Measurements from ENCODE around the gene SERPING1. TPM values are rescaled to one million over a fixed set of nuclear protein-coding genes. Genes with fewer than 3 reads are reported as not detected.

Gene SERPING1
- total RNA-seq, 1 donor from 2014 or later = 62.5 TPM

GRCh38 chr11:57566005-57566904 is 31.2 kb upstream of the SERPING1 start:
- no peak for TF ChIP-seq EZH2 (IDR thresholded peaks at IDR 0.05; ENCODE audit: insufficient read depth, low read length)
- TF ChIP-seq, protein P1, sequence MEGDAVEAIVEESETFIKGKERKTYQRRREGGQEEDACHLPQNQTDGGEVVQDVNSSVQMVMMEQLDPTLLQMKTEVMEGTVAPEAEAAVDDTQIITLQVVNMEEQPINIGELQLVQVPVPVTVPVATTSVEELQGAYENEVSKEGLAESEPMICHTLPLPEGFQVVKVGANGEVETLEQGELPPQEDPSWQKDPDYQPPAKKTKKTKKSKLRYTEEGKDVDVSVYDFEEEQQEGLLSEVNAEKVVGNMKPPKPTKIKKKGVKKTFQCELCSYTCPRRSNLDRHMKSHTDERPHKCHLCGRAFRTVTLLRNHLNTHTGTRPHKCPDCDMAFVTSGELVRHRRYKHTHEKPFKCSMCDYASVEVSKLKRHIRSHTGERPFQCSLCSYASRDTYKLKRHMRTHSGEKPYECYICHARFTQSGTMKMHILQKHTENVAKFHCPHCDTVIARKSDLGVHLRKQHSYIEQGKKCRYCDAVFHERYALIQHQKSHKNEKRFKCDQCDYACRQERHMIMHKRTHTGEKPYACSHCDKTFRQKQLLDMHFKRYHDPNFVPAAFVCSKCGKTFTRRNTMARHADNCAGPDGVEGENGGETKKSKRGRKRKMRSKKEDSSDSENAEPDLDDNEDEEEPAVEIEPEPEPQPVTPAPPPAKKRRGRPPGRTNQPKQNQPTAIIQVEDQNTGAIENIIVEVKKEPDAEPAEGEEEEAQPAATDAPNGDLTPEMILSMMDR (IDR thresholded peaks at IDR 0.05; ENCODE audit: insufficient read depth, low read depth, low read length) = no peak
- H3K4me1 Mint-ChIP-seq (ENCODE audit: low read depth, unreplicated experiment) = peaks cover 23% of the 10 kb centered on the region
- no peaks in the 10 kb centered on the region for H3K27me3 ChIP-seq (ENCODE audit: insufficient read depth, low read length)
- peaks cover 6% of the 10 kb centered on the region for H3K36me3 Mint-ChIP-seq (ENCODE audit: low read depth, unreplicated experiment)
- peak overlapping the region; percentile 41 for H3K4me2 ChIP-seq (ENCODE audit: low read length)
- no peak overlapping the region for H3K27ac ChIP-seq (ENCODE audit: low read depth, low read length)
- H3K9me3 ChIP-seq (ENCODE audit: insufficient read depth, low read depth, low read length) = no peaks in the 10 kb centered on the region
- no peak overlapping the region for H3K4me3 ChIP-seq (ENCODE audit: insufficient read depth, low read depth, low read length)
- H3K4me3 Mint-ChIP-seq (ENCODE audit: unreplicated experiment) = peak overlapping the region; percentile 94
- no peak for FAIRE-seq
- DNase-seq (ENCODE audit: low read depth) = peak; percentile 35
- no peak overlapping the region for H2AFZ ChIP-seq (ENCODE audit: low read depth, low read length)
- no peak overlapping the region for H3K9ac ChIP-seq (ENCODE audit: low read length)
- peaks cover 9% of the 10 kb centered on the region for H3K4me1 ChIP-seq (ENCODE audit: insufficient read depth, low read length)
- H3K79me2 ChIP-seq (ENCODE audit: insufficient read depth, low read length) = no peaks in the 10 kb centered on the region
- no peaks in the 10 kb centered on the region for H3K36me3 ChIP-seq (ENCODE audit: insufficient read depth, low read length)
- H3K27me3 Mint-ChIP-seq (ENCODE audit: low read depth, unreplicated experiment) = no peaks in the 10 kb centered on the region
- no peaks in the 10 kb centered on the region for H4K20me1 ChIP-seq (ENCODE audit: insufficient read depth, low read length)
- peak overlapping the region; percentile 82 for H3K27ac Mint-ChIP-seq (ENCODE audit: unreplicated experiment)
- H3K9me3 Mint-ChIP-seq (ENCODE audit: unreplicated experiment) = peaks cover 1% of the 10 kb centered on the region

- Histone ChIP-seq H3K4me3 (ENCODE audit: insufficient read depth, low read depth, low read length) (peak overlapping the region; percentile 67), H2AFZ (ENCODE audit: low read depth, low read length) (peak overlapping the region; percentile 96), H3K9ac (ENCODE audit: low read length) (peak overlapping the region; percentile 81), H3K9me3 (ENCODE audit: insufficient read depth, low read depth, low read length) (no peaks in the 10 kb centered on the region), H3K4me2 (ENCODE audit: low read length) (peak overlapping the region; percentile 88), H3K36me3 (ENCODE audit: insufficient read depth, low read length) (no peaks in the 10 kb centered on the region), H3K27ac (ENCODE audit: low read depth, low read length) (no peak overlapping the region), H4K20me1 (ENCODE audit: insufficient read depth, low read length) (no peaks in the 10 kb centered on the region), H3K27me3 (ENCODE audit: insufficient read depth, low read length) (no peaks in the 10 kb centered on the region), H3K4me1 (ENCODE audit: insufficient read depth, low read length) (peaks cover 9% of the 10 kb centered on the region), H3K79me2 (ENCODE audit: insufficient read depth, low read length) (no peaks in the 10 kb centered on the region)
- peak; percentile 7 for DNase-seq (ENCODE audit: low read depth)
- TF ChIP-seq EZH2 (IDR thresholded peaks at IDR 0.05; ENCODE audit: insufficient read depth, low read length) = no peak
- TF ChIP-seq, protein P1 (IDR thresholded peaks at IDR 0.05; ENCODE audit: insufficient read depth, low read depth, low read length) = no peak
- Mint-ChIP-seq H3K4me3 (ENCODE audit: unreplicated experiment) (peak overlapping the region; percentile 94), H3K27me3 (ENCODE audit: low read depth, unreplicated experiment) (no peaks in the 10 kb centered on the region), H3K36me3 (ENCODE audit: low read depth, unreplicated experiment) (peaks cover 6% of the 10 kb centered on the region), H3K27ac (ENCODE audit: unreplicated experiment) (peak overlapping the region; percentile 80), H3K4me1 (ENCODE audit: low read depth, unreplicated experiment) (peaks cover 23% of the 10 kb centered on the region), H3K9me3 (ENCODE audit: unreplicated experiment) (peaks cover 1% of the 10 kb centered on the region)
- FAIRE-seq = no peak
These were observed 30.5 kb upstream of the SERPING1 start for GRCh38 chr11:57566905-57567514.
